Measurements from ENCODE around the gene TRAPPC14. TPM values are rescaled to one million over a fixed set of nuclear protein-coding genes. Genes with fewer than 3 reads are reported as not detected.
"Not testable (repeated sequence)": the region's sequence is repeated elsewhere in the genome, so short reads cannot be mapped to it uniquely, and the experiment has no call there.

The TRAPPC14 gene
- total RNA-seq, 3 donors from 2014 or later: 3.4 to 16.1 (median 12.6) TPM

- no peaks in the 10 kb centered on the region for H3K9me3 ChIP-seq
- H3K27ac ChIP-seq: no peak overlapping the region
- intact Hi-C loops (cut with DNase I; ENCODE audit: low total_unique reads): no loop called here
- H3K27me3 ChIP-seq: no peaks in the 10 kb centered on the region
- no peaks in the 10 kb centered on the region for H3K36me3 ChIP-seq
- TF ChIP-seq, protein P1, sequence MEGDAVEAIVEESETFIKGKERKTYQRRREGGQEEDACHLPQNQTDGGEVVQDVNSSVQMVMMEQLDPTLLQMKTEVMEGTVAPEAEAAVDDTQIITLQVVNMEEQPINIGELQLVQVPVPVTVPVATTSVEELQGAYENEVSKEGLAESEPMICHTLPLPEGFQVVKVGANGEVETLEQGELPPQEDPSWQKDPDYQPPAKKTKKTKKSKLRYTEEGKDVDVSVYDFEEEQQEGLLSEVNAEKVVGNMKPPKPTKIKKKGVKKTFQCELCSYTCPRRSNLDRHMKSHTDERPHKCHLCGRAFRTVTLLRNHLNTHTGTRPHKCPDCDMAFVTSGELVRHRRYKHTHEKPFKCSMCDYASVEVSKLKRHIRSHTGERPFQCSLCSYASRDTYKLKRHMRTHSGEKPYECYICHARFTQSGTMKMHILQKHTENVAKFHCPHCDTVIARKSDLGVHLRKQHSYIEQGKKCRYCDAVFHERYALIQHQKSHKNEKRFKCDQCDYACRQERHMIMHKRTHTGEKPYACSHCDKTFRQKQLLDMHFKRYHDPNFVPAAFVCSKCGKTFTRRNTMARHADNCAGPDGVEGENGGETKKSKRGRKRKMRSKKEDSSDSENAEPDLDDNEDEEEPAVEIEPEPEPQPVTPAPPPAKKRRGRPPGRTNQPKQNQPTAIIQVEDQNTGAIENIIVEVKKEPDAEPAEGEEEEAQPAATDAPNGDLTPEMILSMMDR (IDR thresholded peaks at IDR 0.05): peak; percentile 77 to 91 (median 85)
- TF ChIP-seq POLR2AphosphoS5 (IDR thresholded peaks at IDR 0.05): no peak
- peak; percentile 52 to 83 for DNase-seq (ENCODE audit: low spot score in 2 of 2)
- peak overlapping the region in 2 of 3 donors; percentile 26 to 51 for H3K4me3 ChIP-seq
- no peaks in the 10 kb centered on the region for H3K4me1 ChIP-seq
Observed at GRCh38 chr7:100130608-100131453, 27.7 kb downstream of the TRAPPC14 start.

DNA sequence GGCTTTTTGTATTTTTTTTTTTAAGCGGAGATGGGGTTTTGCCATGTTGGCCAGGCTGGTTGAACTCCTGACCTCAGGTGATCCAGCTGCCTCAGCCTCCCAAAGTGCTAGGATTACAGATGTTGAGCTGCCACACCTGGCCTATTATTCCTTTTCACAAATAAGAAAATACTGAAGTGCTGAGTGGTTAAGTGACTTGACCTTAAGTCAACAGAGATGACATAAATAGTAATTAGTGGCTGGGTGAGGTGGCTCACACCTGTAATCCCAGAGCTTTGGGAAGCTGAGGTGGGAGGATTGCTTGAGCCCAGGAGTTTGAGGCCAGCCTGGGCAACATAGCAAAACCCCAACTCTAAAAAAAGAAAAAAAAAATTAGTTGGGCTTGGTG lies 28.3 kb downstream of the TRAPPC14 start:
- H3K9me3 ChIP-seq; H3K4me1 ChIP-seq; H3K27ac ChIP-seq; DNase-seq (ENCODE audit: low spot score in 2 of 2); H3K4me3 ChIP-seq; intact Hi-C loops (cut with DNase I; ENCODE audit: low total_unique reads); H3K36me3 ChIP-seq; H3K27me3 ChIP-seq: not testable (repeated sequence)

- no peak overlapping the region for H3K27ac ChIP-seq
- intact Hi-C loops (cut with DNase I; ENCODE audit: low total_unique reads): no loop called here
- H3K4me1 ChIP-seq: no peaks in the 10 kb centered on the region
- no peak for TF ChIP-seq POLR2AphosphoS5 (IDR thresholded peaks at IDR 0.05)
- no peak for TF ChIP-seq POLR2A (IDR thresholded peaks at IDR 0.05)
- TF ChIP-seq, protein P1 (IDR thresholded peaks at IDR 0.05): no peak
- H3K9me3 ChIP-seq: no peaks in the 10 kb centered on the region
- no peak for DNase-seq (ENCODE audit: low spot score in 2 of 2)
- H3K27me3 ChIP-seq: no peaks in the 10 kb centered on the region
- peak overlapping the region in 1 of 3 donors; percentile 94 for H3K4me3 ChIP-seq
- H3K36me3 ChIP-seq: no peaks in the 10 kb centered on the region
Observed at GRCh38 chr7:100128637-100128963, 29.9 kb downstream of the TRAPPC14 start.

- intact Hi-C loops (cut with DNase I; ENCODE audit: low total_unique reads): no loop called here
- Histone ChIP-seq H3K4me1 (no peaks in the 10 kb centered on the region), H3K36me3 (no peaks in the 10 kb centered on the region), H3K4me3 (peak overlapping the region; percentile 88 to 94 (median 90)), H3K27ac (peak overlapping the region; percentile 98 to 99), H3K27me3 (no peaks in the 10 kb centered on the region), H3K9me3 (no peaks in the 10 kb centered on the region)
- no peak for DNase-seq (ENCODE audit: low spot score in 2 of 2)
- TF ChIP-seq POLR2A (IDR thresholded peaks at IDR 0.05): no peak
- TF ChIP-seq POLR2AphosphoS5 (IDR thresholded peaks at IDR 0.05): no peak
- TF ChIP-seq, protein P1 (IDR thresholded peaks at IDR 0.05): no peak
Observed at GRCh38 chr7:100127866-100128636, 30.5 kb downstream of the TRAPPC14 start.

- no peaks in the 10 kb centered on the region for H3K36me3 ChIP-seq
- intact Hi-C loops (cut with DNase I; ENCODE audit: low total_unique reads): no loop called here
- peak within 1 kb of the TSS; percentile 88 to 94 (median 90) for H3K4me3 ChIP-seq
- H3K9me3 ChIP-seq: no peaks in the 10 kb centered on the region
- DNase-seq (ENCODE audit: low spot score in 2 of 2): peak; percentile 74 to 90
- H3K27ac ChIP-seq: peak within 1 kb of the TSS; percentile 98 to 99
- H3K27me3 ChIP-seq: no peaks in the 10 kb centered on the region
- TF ChIP-seq POLR2A (IDR thresholded peaks at IDR 0.05) (peak; percentile 32), POLR2AphosphoS5 (IDR thresholded peaks at IDR 0.05) (peak; percentile 84 to 95 (median 85))
- TF ChIP-seq, protein P1 (IDR thresholded peaks at IDR 0.05): no peak
- no peaks in the 10 kb centered on the region for H3K4me1 ChIP-seq
Observed at GRCh38 chr7:100126931-100127865, 31.3 kb downstream of the TRAPPC14 start, which contains the start of gene MBLAC1. Gene MBLAC1, plus strand, starts transcription at chr7:100126967. Its CDS starts 429 bp downstream, at chr7:100127396.

Measured in breast epithelium (tissue), 4 donors.